Ectodermal cell (in vitro differentiated cells): ENCODE measurements around the gene LUC7L2.
"Not testable (repeated sequence)": the region's sequence is repeated elsewhere in the genome, so short reads cannot be mapped to it uniquely, and the experiment has no call there.

ENCODE experiments used
- H3K27ac ChIP-seq: 2 replicates; pipeline ENCODE4 v1.7.0; 2013; ENCODE audit warnings: mild to moderate bottlenecking, low read depth, low read length; ENCODE audit not compliant: insufficient read depth, poor library complexity, severe bottlenecking
- H3K27me3 ChIP-seq: 2 replicates; pipeline ENCODE4 v1.7.0; 2013; ENCODE audit warnings: mild to moderate bottlenecking, low read length; ENCODE audit not compliant: insufficient read depth, control insufficient read depth, poor library complexity, severe bottlenecking
- H3K36me3 ChIP-seq: one replicate; pipeline ENCODE4 v1.7.0; 2013; ENCODE audit warnings: low read length; ENCODE audit not compliant: control insufficient read depth, insufficient read depth
- H3K4me1 ChIP-seq: one replicate; pipeline ENCODE4 v1.7.0; 2013; ENCODE audit warnings: low read length; ENCODE audit not compliant: control insufficient read depth, insufficient read depth
- H3K4me3 ChIP-seq: 2 replicates; pipeline ENCODE4 v1.7.0; 2013; ENCODE audit warnings: low read depth, low read length, control low read depth; ENCODE audit not compliant: insufficient read depth
- H3K9me3 ChIP-seq: 2 replicates; pipeline ENCODE4 v1.7.0; 2013; ENCODE audit warnings: mild to moderate bottlenecking, low read length, moderate library complexity; ENCODE audit not compliant: control insufficient read depth
- WGBS, 2 experiments: methylation state at CpG; one replicate each; pipeline ENCODE4 v1.1.7; 2013; ENCODE audit warnings: missing lambda C conversion rate in 2 of 2; 5-methylcytosine and 5-hydroxymethylcytosine counted together

Gene LUC7L2

DNA sequence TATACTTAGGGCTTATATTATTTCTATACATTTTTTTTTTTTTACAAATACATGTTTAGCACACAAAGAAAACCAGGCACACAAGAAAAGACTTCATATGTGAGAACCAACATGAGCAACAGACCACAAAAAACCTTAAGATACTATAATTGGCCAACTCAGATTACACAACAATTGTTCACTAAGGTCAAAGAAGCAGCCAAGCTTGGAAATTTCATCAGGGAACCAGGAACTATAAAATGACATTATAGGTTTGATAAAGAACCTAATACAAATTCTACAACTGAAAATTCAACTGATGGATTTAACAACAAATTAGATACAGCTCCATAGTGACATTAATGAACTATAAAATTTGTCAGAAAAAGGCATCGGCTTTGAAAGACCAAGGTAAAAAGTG is 4.4 kb upstream of the LUC7L2 start:
- WGBS, 2 experiments = 94 to 95% methylated on average over 1 of the region's 1 CpG
- no peaks in the 10 kb centered on the region for H3K36me3 ChIP-seq
- H3K4me3 ChIP-seq = no peak overlapping the region
- H3K9me3 ChIP-seq = no peaks in the 10 kb centered on the region
- no peaks in the 10 kb centered on the region for H3K27me3 ChIP-seq
- H3K27ac ChIP-seq = no peak overlapping the region
- H3K4me1 ChIP-seq = no peaks in the 10 kb centered on the region

DNA sequence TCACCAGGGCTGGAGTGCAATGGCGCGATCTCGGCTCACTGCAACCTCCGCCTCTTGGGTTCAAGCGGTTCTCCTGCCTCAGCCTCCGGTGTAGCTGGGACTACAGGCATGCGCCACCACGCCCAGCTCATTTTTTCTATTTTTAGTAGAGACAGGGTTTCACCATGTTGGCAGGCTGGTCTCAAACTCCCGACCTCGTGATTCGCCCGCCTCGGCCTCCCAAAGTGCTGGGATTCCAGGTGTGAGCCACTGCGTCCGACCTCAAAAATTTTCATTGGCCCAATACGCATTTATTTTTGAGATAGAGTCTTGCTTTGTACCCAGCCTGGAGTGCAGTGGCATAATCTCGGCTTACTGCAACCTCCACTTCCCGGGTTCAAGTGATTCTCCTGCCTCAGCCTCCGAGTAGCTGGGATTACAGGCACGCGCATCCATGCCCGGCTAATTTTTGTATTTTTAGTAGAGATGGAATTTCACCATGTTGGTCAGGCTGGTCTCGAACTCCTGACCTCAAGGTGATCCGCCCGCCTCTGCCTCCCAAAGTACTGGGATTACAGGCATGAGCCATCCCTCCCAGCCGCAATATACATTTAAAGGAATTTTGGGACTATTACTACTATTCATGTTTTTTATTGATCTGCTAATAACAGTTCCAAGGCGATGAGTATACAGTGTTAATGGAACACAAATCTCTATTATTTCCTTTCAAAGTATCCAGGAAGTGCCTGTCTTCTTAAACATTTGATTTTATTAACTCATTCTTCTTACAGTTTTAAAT is 1.8 kb upstream of the LUC7L2 start:
- H3K4me1 ChIP-seq, H3K27me3 ChIP-seq, H3K27ac ChIP-seq, H3K36me3 ChIP-seq, H3K9me3 ChIP-seq: not testable (repeated sequence)
- peak overlapping the region; percentile 72 for H3K4me3 ChIP-seq
- 93 to 95% methylated on average over 26 to 27 of the region's 27 CpGs for WGBS, 2 experiments

- Histone ChIP-seq H3K4me3 (peak overlapping the region; percentile 72), H3K4me1 (peaks cover 5% of the 10 kb centered on the region)
- WGBS, 2 experiments = 18 to 19% methylated on average over 39 of the region's 39 CpGs
Measured at GRCh38 chr7:139358541-139359365, 941 bp upstream of the LUC7L2 start.

GRCh38 chr7:139360210-139360947 is 685 bp downstream of the LUC7L2 start:
- H3K9me3 ChIP-seq = no peaks in the 10 kb centered on the region
- H3K27me3 ChIP-seq = no peaks in the 10 kb centered on the region
- H3K36me3 ChIP-seq = peaks cover 5% of the 10 kb centered on the region
- peak overlapping the region; percentile 72 for H3K4me3 ChIP-seq
- peaks cover 5% of the 10 kb centered on the region for H3K4me1 ChIP-seq
- WGBS, 2 experiments = 0% methylated on average over 47 of the region's 47 CpGs
- peak overlapping the region; percentile 94 for H3K27ac ChIP-seq

More at GRCh38 chr7:139358541-139359365, 941 bp upstream of the LUC7L2 start:
- Histone ChIP-seq H3K36me3 (no peaks in the 10 kb centered on the region), H3K27me3 (no peaks in the 10 kb centered on the region), H3K9me3 (no peaks in the 10 kb centered on the region), H3K27ac (peak overlapping the region; percentile 94)

DNA sequence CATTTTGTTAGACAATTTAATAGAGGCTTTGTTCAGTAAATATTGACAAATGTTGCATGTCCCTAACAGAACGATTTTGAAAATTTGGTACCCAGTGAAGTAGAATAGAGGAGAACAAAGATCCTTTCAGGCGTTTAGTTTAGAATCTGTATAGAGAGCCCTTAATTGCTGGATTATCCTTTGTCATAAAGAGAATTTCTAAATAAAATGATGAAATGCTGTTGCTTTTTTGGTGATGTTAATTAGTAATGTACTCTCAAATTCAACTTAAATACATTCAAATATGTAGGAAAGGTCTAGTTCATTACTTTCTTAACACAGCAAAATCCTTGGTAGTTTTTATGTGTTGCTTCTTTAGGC is 1.2 kb downstream of the LUC7L2 start:
- H3K4me1 ChIP-seq = peaks cover 5% of the 10 kb centered on the region
- H3K36me3 ChIP-seq = peaks cover 8% of the 10 kb centered on the region
- 0% methylated on average over 2 of the region's 2 CpGs for WGBS, 2 experiments
- peak overlapping the region; percentile 94 for H3K27ac ChIP-seq
- peak overlapping the region; percentile 72 for H3K4me3 ChIP-seq
- H3K27me3 ChIP-seq = no peaks in the 10 kb centered on the region
- no peaks in the 10 kb centered on the region for H3K9me3 ChIP-seq

DNA sequence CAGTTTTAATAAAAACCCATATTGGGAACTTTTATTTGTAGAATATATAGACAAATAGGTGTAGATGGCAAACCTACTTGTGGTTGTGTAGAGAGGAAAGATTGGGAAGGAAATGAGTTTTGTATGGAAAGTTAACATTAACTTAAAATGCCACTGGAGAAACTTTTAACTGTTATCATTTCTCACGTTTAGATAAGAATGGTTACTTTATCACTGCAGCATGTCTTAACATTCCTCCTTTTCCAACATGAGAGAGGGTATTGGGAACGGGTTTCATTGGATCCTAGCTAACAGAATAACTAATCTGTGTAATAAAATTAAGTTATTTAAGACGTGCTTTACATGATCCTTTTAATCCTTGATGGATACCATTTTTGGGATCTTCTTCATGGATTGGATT is 1.8 kb downstream of the LUC7L2 start:
- WGBS, 2 experiments = 39% methylated on average over 2 to 3 of the region's 3 CpGs
- Histone ChIP-seq H3K9me3 (no peaks in the 10 kb centered on the region), H3K4me3 (peak overlapping the region; percentile 72), H3K4me1 (peaks cover 5% of the 10 kb centered on the region), H3K36me3 (peaks cover 8% of the 10 kb centered on the region), H3K27me3 (no peaks in the 10 kb centered on the region), H3K27ac (no peak overlapping the region)

- H3K4me3 ChIP-seq = no peak overlapping the region
- H3K4me1 ChIP-seq = peaks cover 5% of the 10 kb centered on the region
Measured at GRCh38 chr7:139362302-139362701, 2.6 kb downstream of the LUC7L2 start.

GRCh38 chr7:139362981-139363380 is 3.3 kb downstream of the LUC7L2 start:
- Histone ChIP-seq H3K36me3 (peaks cover 8% of the 10 kb centered on the region), H3K4me1 (peaks cover 5% of the 10 kb centered on the region), H3K9me3 (no peaks in the 10 kb centered on the region), H3K4me3 (no peak overlapping the region), H3K27me3 (no peaks in the 10 kb centered on the region), H3K27ac (no peak overlapping the region)
- WGBS, 2 experiments = 85% methylated on average over 4 to 6 of the region's 6 CpGs

More at GRCh38 chr7:139362302-139362701, 2.6 kb downstream of the LUC7L2 start:
- Histone ChIP-seq H3K27me3 (no peaks in the 10 kb centered on the region), H3K36me3 (peaks cover 8% of the 10 kb centered on the region), H3K9me3 (no peaks in the 10 kb centered on the region), H3K27ac (no peak overlapping the region)
- 41 to 45% methylated on average over 3 of the region's 3 CpGs for WGBS, 2 experiments

GRCh38 chr7:139365336-139365735 is 5.6 kb downstream of the LUC7L2 start:
- no peaks in the 10 kb centered on the region for H3K9me3 ChIP-seq
- 92 to 95% methylated on average over 2 of the region's 2 CpGs for WGBS, 2 experiments
- no peak overlapping the region for H3K27ac ChIP-seq
- H3K27me3 ChIP-seq = no peaks in the 10 kb centered on the region
- no peak overlapping the region for H3K4me3 ChIP-seq
- H3K4me1 ChIP-seq = peaks cover 11% of the 10 kb centered on the region
- H3K36me3 ChIP-seq = peaks cover 8% of the 10 kb centered on the region

- WGBS, 2 experiments = 93 to 95% methylated on average over 6 of the region's 6 CpGs
- Histone ChIP-seq H3K27ac (no peak overlapping the region), H3K27me3 (no peaks in the 10 kb centered on the region), H3K4me1 (peaks cover 14% of the 10 kb centered on the region), H3K4me3 (no peak overlapping the region), H3K9me3 (no peaks in the 10 kb centered on the region), H3K36me3 (peaks cover 8% of the 10 kb centered on the region)
Measured at GRCh38 chr7:139366400-139366799, 6.7 kb downstream of the LUC7L2 start.
